DMS53 treated with DMSO at 0.1 percent for 48 hours (cell line): ENCODE data around the gene DCHS1.
A peak's percentile ranks its signal among the peaks of the same experiment; 100 is the strongest.

Experiments used
- DNase-seq: peaks from one replicate; lab custom pipeline; 2025; ENCODE audit not compliant: unreplicated experiment; lab: John Stamatoyannopoulos, UW

DCHS1 gene

DNA sequence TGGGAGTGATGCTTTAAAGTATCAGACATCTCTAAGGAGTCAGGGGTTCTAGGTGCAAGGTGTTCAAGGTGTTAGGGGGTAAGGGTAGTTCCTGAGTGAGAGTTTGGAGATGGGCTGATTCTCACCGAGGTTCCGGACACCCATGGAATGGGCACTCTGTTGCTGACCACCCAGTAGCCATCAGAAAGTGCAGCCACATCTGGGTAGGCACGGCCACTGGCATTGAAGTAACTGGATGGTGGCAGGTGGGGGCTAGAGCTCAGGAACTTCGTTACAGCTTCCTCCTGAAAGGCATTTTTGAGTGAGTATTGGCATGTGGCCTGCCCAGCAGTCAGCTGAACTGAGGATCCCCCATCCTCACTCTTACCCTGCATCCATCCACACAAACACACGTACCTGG lies 40.6 kb downstream of the DCHS1 start:
- no peak for DNase-seq

DNA sequence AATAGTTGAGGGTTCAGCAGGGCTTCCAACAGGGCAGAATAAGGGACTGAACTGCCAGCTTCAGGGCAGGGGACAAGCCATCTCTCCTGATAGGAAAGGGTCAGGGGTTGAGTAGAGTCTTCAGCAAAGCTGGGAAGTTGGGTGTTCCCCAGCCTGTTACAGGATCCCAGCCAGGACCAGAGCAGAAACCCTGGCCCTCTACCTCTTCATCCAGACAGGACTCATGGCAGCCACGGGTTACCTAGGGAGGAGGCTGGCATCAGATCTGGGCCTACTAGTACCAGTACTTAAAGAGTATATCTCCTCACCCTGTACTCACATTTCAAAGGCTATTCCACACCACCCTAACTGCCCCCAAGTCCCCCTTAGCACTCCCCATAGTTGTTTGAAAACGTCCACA lies 41.2 kb downstream of the DCHS1 start:
- no peak for DNase-seq

GRCh38 chr11:6613496-6613895 lies 42.1 kb downstream of the DCHS1 start:
- no peak for DNase-seq

- DNase-seq, result peak; percentile 97
Observed at GRCh38 chr11:6612213-6613041, 43.2 kb downstream of the DCHS1 start, which contains the start of gene TAF10. Gene TAF10, minus strand, starts transcription at chr11:6612216. Its CDS starts 27 bp downstream, at chr11:6612189.

- no peak for DNase-seq
Observed at GRCh38 chr11:6611963-6612212, 43.7 kb downstream of the DCHS1 start.

DNA sequence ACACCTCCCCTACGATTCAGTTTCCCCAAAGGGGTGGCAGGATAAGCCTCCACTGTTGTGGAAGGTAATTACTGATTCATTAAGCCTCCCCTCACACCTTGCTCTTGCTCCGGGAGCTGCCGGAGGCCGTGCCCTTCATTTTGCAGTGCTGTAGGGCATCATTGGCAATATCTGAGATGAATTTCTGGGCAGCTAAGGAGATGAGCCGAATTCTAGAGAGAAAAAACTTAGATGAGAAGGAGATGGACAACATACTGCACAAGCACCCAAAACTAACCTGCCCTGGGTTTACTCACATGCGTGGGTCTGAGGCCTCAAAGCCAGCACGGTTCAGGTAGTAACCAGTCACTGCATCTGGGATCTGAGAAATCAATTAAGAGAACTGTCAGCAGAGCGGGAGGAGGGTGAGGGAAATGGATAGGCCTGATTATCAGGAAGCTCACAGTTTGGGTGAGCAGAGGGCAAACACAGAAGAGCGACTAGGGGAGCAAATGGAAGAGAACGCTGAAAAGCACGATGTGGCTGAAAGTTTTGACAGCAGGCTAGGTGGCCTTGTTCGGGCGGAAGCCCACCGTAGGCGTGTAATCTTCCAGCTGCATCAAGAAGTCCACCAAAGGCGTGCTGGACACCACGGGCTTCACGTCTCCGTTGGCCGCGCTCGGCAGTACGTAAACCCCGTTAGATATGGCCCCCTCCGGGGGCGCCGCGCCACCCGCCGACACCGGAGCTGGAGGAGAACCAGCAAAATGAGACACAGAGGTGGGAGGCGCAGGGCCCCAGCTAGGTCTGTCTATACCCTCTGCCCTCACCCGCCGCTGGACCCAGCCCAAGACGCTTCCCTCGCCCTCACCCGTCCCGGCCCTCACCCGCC lies 44.3 kb downstream of the DCHS1 start:
- DNase-seq, result no peak

DNA sequence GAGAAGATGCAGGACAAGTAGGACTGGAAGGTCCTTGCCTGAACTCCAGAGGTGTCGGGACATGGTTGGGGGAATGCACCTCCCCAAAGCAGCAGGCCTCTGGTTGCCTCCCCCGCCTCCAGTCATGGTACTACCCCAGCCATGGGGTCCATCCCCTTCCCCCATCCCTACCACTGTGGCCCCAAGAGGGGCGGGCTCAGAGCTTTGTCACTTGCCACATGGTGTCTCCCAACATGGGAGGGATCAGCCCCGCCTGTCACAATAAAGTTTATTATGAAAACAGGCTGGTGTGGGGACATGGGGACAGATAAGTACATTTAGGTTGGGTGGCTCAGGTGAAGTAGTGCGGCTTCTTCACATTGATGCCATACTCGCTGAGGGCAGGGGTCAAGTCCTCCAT lies 45.0 kb downstream of the DCHS1 start:
- no peak for DNase-seq

DNA sequence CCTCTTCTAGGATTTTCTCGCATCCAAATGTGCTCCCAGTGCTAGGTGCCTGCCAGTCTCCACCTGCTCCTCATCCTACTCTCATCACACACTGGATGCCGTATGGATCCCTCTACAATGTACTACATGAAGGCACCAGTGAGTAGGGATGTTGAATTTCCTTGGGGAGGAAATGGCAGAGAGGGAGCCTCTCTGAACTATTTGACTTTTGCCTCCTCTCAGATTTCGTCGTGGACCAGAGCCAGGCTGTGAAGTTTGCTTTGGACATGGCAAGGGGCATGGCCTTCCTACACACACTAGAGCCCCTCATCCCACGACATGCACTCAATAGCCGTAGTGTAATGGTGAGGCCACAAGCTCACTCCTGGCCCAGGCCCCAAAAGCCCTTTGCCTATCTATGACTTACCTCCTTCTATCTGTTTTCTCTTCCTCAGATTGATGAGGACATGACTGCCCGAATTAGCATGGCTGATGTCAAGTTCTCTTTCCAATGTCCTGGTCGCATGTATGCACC lies 46.0 kb downstream of the DCHS1 start:
- DNase-seq, result no peak

DNA sequence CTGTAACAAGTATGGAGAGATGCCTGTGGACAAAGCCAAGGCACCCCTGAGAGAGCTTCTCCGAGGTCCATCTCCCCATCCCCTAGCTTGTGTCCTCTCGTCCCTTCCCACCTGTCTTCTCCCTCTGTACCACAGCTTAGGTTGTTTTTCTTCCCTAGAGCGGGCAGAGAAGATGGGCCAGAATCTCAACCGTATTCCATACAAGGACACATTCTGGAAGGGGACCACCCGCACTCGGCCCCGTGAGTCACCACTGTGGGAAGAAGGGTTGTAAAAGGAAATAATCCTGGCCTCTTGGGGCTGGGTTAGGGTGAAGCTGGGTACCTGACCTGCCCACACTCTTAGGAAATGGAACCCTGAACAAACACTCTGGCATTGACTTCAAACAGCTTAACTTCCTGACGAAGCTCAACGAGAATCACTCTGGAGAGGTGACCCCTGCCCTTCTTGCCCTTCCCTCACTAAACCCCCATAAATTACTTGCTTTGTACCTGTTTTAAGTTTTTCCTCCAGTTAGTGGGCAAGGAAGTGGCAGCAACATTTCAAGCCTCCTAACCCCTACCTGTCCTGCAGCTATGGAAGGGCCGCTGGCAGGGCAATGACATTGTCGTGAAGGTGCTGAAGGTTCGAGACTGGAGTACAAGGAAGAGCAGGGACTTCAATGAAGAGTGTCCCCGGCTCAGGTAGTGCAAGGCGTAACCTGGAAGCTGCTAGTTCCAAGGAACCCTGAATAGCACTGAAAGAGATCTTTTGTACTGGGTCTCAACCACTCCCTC lies 46.7 kb downstream of the DCHS1 start:
- no peak for DNase-seq

DNA sequence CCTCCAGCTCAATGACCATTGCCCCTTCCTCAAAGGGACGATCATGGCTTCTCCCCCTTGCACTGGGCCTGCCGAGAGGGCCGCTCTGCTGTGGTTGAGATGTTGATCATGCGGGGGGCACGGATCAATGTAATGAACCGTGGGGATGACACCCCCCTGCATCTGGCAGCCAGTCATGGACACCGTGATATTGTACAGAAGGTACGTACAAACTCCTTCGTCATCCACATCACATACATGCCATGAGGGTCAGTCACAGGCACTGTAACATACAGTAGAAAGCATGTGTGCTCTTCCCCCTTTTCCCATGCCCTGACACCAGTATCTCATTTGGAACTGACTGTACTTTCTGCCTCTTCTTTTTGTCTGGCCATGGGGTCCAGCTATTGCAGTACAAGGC lies 47.6 kb downstream of the DCHS1 start:
- DNase-seq, result no peak

DNA sequence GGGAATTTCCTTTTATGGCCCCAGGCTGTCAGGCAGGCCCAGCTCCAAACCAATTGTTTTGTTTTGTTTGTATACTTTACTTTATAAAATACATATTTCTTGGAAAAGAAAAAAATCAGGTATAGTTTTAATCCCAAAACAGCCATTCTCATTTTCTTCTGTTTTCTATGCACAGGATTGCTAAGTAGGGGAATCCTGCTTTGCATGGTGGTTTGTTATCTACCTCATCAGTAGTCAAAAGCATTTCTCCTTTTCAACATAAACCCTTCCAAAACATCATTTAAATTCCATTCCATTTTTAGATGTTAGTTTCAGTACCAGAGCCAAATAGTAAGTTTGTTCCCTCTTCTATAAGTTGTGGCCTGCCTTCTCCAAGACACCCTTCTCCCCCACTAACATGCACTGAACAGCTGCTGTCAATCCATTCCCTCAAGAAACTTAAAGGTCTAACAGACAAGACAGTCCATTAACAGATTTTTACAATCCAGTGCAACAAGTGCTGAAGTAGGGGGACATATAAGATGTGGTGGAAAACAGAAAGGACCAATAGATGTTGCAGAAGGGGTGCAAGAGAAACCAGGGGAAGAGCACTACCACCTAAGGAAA lies 48.3 kb downstream of the DCHS1 start:
- no peak for DNase-seq

GRCh38 chr11:6606471-6607189 lies 49.0 kb downstream of the DCHS1 start:
- peak; percentile 71 for DNase-seq

DNA sequence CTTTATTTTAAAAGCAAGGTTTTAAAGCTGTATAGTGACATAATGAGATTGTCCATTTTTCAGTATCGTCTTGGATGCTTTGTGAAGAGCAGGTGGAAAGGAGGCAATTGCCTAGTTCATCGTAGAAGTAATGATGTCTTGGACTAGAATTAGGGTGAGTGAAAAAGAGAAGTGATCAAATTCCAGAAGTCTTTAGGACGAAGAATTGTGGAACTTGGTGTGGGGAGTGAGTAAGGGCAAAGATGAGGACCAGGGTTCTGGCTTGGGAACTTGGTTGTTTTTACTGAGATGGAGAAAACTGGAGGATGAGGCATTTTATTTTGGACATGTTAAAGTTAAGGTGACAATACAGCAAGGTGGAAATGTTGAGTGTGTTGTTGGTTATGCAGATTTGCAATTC lies 50.8 kb downstream of the DCHS1 start:
- DNase-seq, result no peak

DNA sequence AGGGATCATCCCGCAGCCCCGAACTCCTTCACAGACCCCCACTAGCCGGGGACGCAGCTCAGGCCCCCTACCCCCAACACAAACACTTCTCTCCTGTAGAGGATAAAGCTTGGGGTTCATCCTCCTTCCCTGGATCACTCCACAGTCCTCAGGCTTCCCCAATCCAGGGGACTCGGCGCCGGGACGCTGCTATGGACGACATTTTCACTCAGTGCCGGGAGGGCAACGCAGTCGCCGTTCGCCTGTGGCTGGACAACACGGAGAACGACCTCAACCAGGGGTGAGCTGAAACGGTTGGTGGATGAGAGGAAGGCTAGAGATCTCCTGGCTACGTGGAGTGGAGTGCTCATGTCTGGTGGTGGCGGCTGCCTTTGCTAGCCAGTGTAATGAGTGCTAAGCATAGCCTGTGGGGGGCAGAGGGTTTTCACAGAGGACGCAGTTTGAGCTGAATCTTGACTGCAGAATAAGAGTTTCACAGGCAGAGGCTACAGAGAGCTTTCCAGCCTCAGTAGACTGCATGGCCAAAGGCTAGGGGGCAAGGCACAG lies 51.5 kb downstream of the DCHS1 start:
- DNase-seq, result peak; percentile 12

DNA sequence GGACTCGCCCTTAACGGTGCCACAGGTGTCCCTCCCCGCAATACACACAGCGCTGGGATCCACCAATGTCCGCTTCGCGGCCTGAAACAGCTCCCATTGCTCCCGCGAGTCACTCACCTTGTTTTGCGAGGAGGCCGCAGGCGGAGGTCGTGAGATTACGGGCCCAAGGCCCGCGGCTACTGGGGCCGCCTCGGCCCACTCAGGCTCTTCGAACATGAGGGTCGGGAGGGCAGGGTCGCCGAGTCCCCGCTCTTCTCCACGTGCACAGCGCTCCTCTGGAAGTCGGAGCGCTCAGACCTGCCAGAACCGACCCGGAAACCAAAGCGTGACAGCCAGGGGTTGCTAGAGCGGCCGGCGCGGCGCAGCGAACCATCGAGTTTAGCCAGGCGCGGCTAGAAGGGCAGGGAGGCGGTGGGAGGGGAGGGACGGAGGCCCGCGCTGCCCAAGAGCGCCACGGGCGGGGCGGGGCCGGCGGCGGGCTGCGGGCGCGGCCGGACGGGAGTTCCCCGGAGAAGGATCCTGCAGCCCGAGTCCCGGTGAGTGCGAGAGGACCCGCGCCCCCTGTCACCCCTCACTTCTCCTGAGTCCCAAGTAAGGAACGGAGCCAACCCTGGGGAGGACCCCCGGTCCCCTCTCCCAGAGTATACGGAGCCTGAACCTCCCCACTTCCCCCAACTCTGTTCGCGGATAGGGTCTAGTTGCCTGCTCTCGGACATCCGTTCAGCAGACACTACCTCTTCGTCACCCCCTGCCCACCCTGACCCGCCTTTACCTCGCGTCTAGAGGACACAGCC lies 52.1 kb downstream of the DCHS1 start, which contains the start of the genes ILK and RRP8:
Gene ILK, plus strand, starts transcription at position 488 of the 794 bp plus-strand sequence. CDS start 498 bp downstream, outside the sequence.
Gene RRP8, minus strand, starts transcription at position 330 of the 794 bp plus-strand sequence. Its CDS starts 114 bp downstream, at position 216.
- DNase-seq, result peak; percentile 60

DNA sequence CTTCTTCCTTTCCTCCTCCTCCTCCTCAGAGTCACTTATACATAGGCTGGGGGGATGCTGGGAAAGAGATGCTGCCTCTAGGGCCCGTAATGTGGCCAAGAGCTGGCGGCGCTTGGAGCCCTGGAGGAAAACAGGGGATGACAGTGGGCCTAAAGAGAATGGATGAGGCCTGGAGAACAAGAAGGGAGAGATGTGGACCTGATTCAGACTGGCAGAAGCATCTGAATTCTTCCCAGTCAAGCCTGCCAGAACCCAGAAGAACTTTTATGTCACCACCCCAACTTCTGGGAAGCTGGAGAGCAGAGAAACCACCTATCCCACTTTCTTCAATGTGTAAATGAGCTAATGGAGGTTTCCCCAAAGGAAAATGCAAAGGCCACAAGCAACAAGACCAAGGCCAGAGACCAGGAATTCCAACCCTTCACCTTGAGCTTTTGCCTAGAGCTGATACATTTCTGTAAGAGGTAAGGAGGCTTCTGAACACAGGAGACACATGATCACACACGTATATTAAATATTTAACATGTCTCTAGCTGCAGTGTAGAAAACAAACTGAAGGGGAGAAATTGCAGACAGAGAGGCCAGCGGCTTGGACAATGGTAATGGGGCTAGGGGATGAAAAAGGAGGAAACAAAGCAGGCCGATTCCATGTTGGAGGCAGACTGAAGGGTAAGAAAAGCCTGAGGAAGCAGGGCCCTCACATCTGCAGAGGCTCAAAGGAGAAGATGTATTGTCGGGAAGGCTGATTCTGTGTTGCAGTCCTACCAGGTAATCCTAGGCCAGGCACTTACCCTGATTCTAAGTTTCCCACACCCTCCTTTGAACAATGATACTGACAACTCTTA lies 53.3 kb downstream of the DCHS1 start:
- no peak for DNase-seq

DNA sequence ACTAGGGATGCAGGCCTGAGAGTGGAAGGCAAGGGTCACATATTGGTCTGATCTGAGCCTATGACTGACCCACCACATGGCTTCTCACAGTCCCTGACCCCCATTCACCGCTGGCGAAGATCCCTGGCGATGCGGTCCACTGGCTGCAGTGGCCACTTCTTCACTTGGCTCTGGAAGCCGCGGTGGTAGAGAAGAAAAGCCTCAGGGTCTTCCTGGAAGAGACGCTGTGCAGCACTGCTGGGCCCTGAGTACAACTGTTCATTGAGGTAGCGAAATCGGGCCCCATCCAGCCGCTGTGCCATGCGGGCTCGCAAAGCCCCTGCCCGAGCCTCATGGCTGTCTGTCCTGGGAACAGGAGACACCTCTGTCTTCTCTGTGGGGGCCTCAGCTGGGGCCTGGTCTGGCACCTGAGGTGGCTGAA lies 54.6 kb downstream of the DCHS1 start:
- no peak for DNase-seq

- DNase-seq, result no peak
Observed at GRCh38 chr11:6599881-6600390, 55.7 kb downstream of the DCHS1 start.
